HepG2 (cell line): ENCODE results near the gene BAG5. TPM values are rescaled to one million over a fixed set of nuclear protein-coding genes. Genes with fewer than 3 reads are reported as not detected.
A peak's percentile ranks its signal among the peaks of the same experiment; 100 is the strongest.

Experiments used
- ATF1 ChIP-seq: IDR thresholded peaks from 2 replicates; pipeline ENCODE4 v1.6.1; 2016; ENCODE audit warnings: mild to moderate bottlenecking, control low read depth
- CAMTA2 ChIP-seq: sonication (generic); formaldehyde crosslinking; IDR thresholded peaks from 2 replicates; pipeline ENCODE4 v1.4.0; 2020; ENCODE audit warnings: mild to moderate bottlenecking, missing genetic modification reagents, borderline replicate concordance
- CREBL2 ChIP-seq: sonication (generic); formaldehyde crosslinking; IDR thresholded peaks from 2 replicates; pipeline ENCODE4 v1.8.1; 2023; ENCODE audit warnings: missing genetic modification reagents, mild to moderate bottlenecking, borderline replicate concordance
- CSRNP1 ChIP-seq: sonication (generic); formaldehyde crosslinking; IDR thresholded peaks from 2 replicates; pipeline ENCODE4 v1.8.1; 2023; ENCODE audit warnings: mild to moderate bottlenecking, missing genetic modification reagents
- KDM2A ChIP-seq: sonication (generic); formaldehyde crosslinking; IDR thresholded peaks from 2 replicates; pipeline ENCODE4 v1.4.0; 2020; ENCODE audit warnings: low read depth, missing genetic modification reagents, borderline replicate concordance
- KLF12 ChIP-seq: sonication (generic); formaldehyde crosslinking; IDR thresholded peaks from 2 replicates; pipeline ENCODE4 v1.4.0; 2020; ENCODE audit warnings: missing genetic modification reagents, borderline replicate concordance
- MYC ChIP-seq: sonication (generic); formaldehyde crosslinking; IDR thresholded peaks from 2 replicates; pipeline ENCODE4 v1.9.0; 2021; ENCODE audit warnings: missing genetic modification reagents, borderline replicate concordance
- NFE2 ChIP-seq: sonication (generic); formaldehyde crosslinking; IDR thresholded peaks from 2 replicates; pipeline ENCODE4 v1.4.0; 2020; ENCODE audit warnings: missing genetic modification reagents
- NR2F6 ChIP-seq, 2 experiments: IDR thresholded peaks; 2 replicates each; pipeline ENCODE4 v1.6.1; 2016; ENCODE audit warnings: antibody characterized with exemption in 1 of 2, mild to moderate bottlenecking in 1 of 2
- POLR2AphosphoS5 ChIP-seq: IDR thresholded peaks from 2 replicates; pipeline ENCODE4 v1.6.1; 2012; ENCODE audit warnings: low read depth, low read length
- SYNCRIP ChIP-seq: fragments of 200-400 bp; formaldehyde crosslinking; IDR thresholded peaks from 2 replicates; pipeline ENCODE4 v1.6.1; 2018; ENCODE audit warnings: mild to moderate bottlenecking, low read depth, low read length; ENCODE audit not compliant: insufficient read depth
- ZBTB21 ChIP-seq: sonication (generic); formaldehyde crosslinking; IDR thresholded peaks from 2 replicates; pipeline ENCODE4 v1.4.0; 2020; ENCODE audit warnings: missing genetic modification reagents
- ZFP62 ChIP-seq: sonication (generic); formaldehyde crosslinking; IDR thresholded peaks from 2 replicates; pipeline ENCODE4 v1.4.0; 2020; ENCODE audit warnings: missing genetic modification reagents
- ZNF232 ChIP-seq: sonication (generic); formaldehyde crosslinking; IDR thresholded peaks from 2 replicates; pipeline ENCODE4 v1.4.0; 2020; ENCODE audit warnings: missing genetic modification reagents, borderline replicate concordance
- ZNF253 ChIP-seq: sonication (generic); formaldehyde crosslinking; IDR thresholded peaks from 2 replicates; pipeline ENCODE4 v1.8.0; 2022; ENCODE audit warnings: mild to moderate bottlenecking, missing genetic modification reagents, borderline replicate concordance
- ZNF331 ChIP-seq: sonication (generic); formaldehyde crosslinking; IDR thresholded peaks from 2 replicates; pipeline ENCODE4 v1.4.0; 2020; ENCODE audit warnings: missing genetic modification reagents
- ZNF383 ChIP-seq: sonication (generic); formaldehyde crosslinking; IDR thresholded peaks from 2 replicates; pipeline ENCODE4 v1.4.0; 2020; ENCODE audit warnings: missing genetic modification reagents, mild to moderate bottlenecking, borderline replicate concordance
- ZNF431 ChIP-seq: sonication (generic); formaldehyde crosslinking; IDR thresholded peaks from 2 replicates; pipeline ENCODE4 v1.9.0; 2022; ENCODE audit warnings: missing genetic modification reagents, low read depth, mild to moderate bottlenecking, borderline replicate concordance
- ZNF503 ChIP-seq: sonication (generic); formaldehyde crosslinking; IDR thresholded peaks from 2 replicates; pipeline ENCODE4 v1.4.0; 2020; ENCODE audit warnings: missing genetic modification reagents
- ZNF780A ChIP-seq: sonication (generic); formaldehyde crosslinking; IDR thresholded peaks from 2 replicates; pipeline ENCODE4 v1.8.0; 2022; ENCODE audit warnings: mild to moderate bottlenecking, missing genetic modification reagents, moderate library complexity
- polyA plus RNA-seq, 8 experiments: library from polyadenylated mRNA; depleted of rRNA in 3 of 8; stranded (reverse) in 7 of 8; unstranded in 1 of 8; fragments of >200 nt; fragmentation: Illumina TruSeq in 4 of 8; extraction: Trizol in 4 of 8; gene quantifications; 2 replicates each; pipeline versions ENCODE4 v1.2.1 to v1.2.3, GENCODE V29; 2011 to 2016; ENCODE audit warnings: low read depth in 4 of 8, missing spikeins in 1 of 8, mixed read lengths in 1 of 8; ENCODE audit not compliant: insufficient read depth in 1 of 8
- total RNA-seq, 5 experiments: library from RNA; depleted of rRNA; stranded (reverse); fragments of >200 nt; fragmentation: Illumina TruSeq; extraction: Trizol; gene quantifications; 2 replicates each; pipeline ENCODE4 v1.2.3, GENCODE V29; 2016; ENCODE audit warnings: low read depth in 1 of 5
- TF ChIP-seq, protein P1 (sequence below): sonication (generic); formaldehyde crosslinking; IDR thresholded peaks from 2 replicates; pipeline ENCODE4 v1.4.0; 2020; ENCODE audit warnings: missing genetic modification reagents
- TF ChIP-seq, protein P2 (sequence below): sonication (generic); formaldehyde crosslinking; conservative IDR thresholded peaks from 2 replicates; pipeline ENCODE4 v1.8.0; 2022; ENCODE audit warnings: missing genetic modification reagents

Gene BAG5
- total and polyA plus RNA-seq, 2 of the 13 experiments (the other 11 are each of a cell fraction or from before 2014, with no cell fraction given), result 3.5 to 21.0 TPM

- TF ChIP-seq, protein P1, sequence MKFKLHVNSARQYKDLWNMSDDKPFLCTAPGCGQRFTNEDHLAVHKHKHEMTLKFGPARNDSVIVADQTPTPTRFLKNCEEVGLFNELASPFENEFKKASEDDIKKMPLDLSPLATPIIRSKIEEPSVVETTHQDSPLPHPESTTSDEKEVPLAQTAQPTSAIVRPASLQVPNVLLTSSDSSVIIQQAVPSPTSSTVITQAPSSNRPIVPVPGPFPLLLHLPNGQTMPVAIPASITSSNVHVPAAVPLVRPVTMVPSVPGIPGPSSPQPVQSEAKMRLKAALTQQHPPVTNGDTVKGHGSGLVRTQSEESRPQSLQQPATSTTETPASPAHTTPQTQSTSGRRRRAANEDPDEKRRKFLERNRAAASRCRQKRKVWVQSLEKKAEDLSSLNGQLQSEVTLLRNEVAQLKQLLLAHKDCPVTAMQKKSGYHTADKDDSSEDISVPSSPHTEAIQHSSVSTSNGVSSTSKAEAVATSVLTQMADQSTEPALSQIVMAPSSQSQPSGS (CRISPR knock-in tag), result no peak
- TF ChIP-seq SYNCRIP, result no peak
- TF ChIP-seq CREBL2 (CRISPR knock-in tag), result peak; percentile 22; the same call in 1 of the 2 replicates
- no peak for TF ChIP-seq CAMTA2 (CRISPR knock-in tag)
- no peak; the same call in 1 of the 2 replicates for TF ChIP-seq POLR2AphosphoS5
- TF ChIP-seq CSRNP1 (CRISPR knock-in tag), result no peak
- TF ChIP-seq KDM2A, result peak; percentile 96
- TF ChIP-seq ATF1 (CRISPR knock-in tag), result no peak
- 0 out of 2 replicates have a peak, but pooled peaks have one; percentile 34 for TF ChIP-seq ZNF431
- TF ChIP-seq, protein P2, sequence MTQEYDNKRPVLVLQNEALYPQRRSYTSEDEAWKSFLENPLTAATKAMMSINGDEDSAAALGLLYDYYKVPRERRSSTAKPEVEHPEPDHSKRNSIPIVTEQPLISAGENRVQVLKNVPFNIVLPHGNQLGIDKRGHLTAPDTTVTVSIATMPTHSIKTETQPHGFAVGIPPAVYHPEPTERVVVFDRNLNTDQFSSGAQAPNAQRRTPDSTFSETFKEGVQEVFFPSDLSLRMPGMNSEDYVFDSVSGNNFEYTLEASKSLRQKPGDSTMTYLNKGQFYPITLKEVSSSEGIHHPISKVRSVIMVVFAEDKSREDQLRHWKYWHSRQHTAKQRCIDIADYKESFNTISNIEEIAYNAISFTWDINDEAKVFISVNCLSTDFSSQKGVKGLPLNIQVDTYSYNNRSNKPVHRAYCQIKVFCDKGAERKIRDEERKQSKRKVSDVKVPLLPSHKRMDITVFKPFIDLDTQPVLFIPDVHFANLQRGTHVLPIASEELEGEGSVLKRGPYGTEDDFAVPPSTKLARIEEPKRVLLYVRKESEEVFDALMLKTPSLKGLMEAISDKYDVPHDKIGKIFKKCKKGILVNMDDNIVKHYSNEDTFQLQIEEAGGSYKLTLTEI (CRISPR knock-in tag), result no peak
- no peak for TF ChIP-seq ZNF383
- TF ChIP-seq ZBTB21 (CRISPR knock-in tag), result no peak
- TF ChIP-seq ZNF331 (CRISPR knock-in tag), result no peak
- TF ChIP-seq KLF12 (CRISPR knock-in tag), result peak; percentile 69; the same call in 1 of the 2 replicates
- TF ChIP-seq ZFP62 (CRISPR knock-in tag), result no peak
- peak; percentile 11; the same call in 1 of the 2 replicates for TF ChIP-seq ZNF503 (CRISPR knock-in tag)
- no peak for TF ChIP-seq ZNF253 (CRISPR knock-in tag)
- no peak for TF ChIP-seq ZNF232
- no peak for TF ChIP-seq NR2F6 (IDR thresholded peaks at IDR 0.05)
- TF ChIP-seq NR2F6 (CRISPR knock-in tag; IDR thresholded peaks at IDR 0.05), result 0 out of 2 replicates have a peak, but pooled peaks have one; percentile 13
- TF ChIP-seq NFE2, result no peak
- TF ChIP-seq ZNF780A (CRISPR knock-in tag), result no peak
- peak; percentile 85; the same call in 1 of the 2 replicates for TF ChIP-seq MYC (CRISPR knock-in tag)
These were observed at the start of gene BAG5, which contains the start of gene COA8 (continued) for GRCh38 chr14:103562429-103563225.
